ENCODE measurements around the gene C6orf47.

C6orf47 gene

DNA sequence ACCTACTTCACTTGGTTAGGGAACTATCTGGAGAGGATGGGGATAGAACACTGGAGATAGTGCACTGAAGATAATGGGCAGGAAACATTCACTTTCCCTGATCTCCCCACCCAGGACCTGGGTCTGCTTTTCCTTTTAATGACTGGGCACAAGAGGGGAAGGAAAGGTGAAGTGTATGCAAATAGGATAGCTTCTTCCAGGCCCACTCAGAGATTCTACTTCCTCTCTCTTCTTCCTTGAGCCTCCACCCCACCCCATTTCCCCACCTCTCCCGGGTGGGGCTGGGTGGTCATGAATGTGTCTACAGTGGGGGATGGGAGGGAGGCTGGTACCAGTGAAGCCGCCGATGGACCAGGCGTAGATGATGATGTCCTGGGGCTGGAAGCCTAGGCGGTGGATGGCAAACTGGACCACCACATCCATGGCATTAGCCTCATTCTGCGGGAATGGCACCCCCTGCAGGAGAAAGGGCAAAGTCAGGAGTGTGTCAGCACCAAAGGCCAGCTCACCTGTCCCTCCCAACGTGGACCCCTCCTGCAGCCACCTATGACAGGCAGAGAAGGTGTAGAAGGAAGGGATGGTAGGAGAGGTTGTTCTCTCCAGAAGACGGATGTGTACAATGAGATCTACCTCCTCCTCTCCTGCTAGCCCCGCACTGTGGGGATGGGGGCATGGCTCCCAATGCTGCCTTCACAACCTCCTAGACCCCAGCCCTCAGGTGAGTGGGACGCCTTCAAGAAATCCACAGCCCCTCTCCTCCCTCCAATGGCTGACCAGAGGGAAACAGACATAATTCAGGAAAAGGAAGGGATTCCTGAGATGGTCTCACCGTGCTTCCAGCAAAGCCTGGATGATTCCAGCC is 28.9 kb upstream of the C6orf47 start:
- no peak for DNase-seq

GRCh38 chr6:31687860-31688693 is 27.5 kb upstream of the C6orf47 start:
- intact Hi-C loops (cut with DNase I): no loop called here

More for the DNA sequence above, 28.9 kb upstream of the C6orf47 start:
- intact Hi-C loops (cut with DNase I): no loop called here

DNA sequence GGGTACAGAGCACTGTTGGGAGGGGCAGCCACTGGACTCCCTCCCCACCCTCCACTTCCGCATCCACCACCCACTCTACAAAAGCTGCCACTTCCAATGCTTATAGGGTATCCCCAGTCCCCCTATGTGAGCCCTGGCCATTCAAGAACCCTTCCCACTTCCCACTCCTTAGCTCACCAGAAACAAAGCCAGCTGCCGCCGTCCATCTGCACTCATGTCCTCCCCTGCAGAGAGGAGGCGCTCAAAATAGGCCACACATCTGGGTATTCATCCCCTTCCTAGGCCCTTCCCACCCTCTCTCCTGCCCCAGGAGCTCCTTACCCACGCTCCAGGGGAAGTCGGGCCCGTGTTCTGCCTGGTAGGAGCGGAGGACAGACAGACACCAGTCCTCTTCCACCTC is 26.7 kb upstream of the C6orf47 start:
- intact Hi-C loops (cut with DNase I): no loop called here
- DNase-seq: no peak

More at GRCh38 chr6:31687860-31688693, 27.5 kb upstream of the C6orf47 start:
- DNase-seq: no peak

- DNase-seq: no peak
- intact Hi-C loops (cut with DNase I): no loop called here
Observed at GRCh38 chr6:31686483-31686882, 25.9 kb upstream of the C6orf47 start.

GRCh38 chr6:31683591-31683990 is 23.0 kb upstream of the C6orf47 start:
- intact Hi-C loops (cut with DNase I): no loop called here

GRCh38 chr6:31681135-31681671 is 20.6 kb upstream of the C6orf47 start:
- intact Hi-C loops (cut with DNase I): loop anchor here (2.0 kb wide), 1 partner anchor 150 kb away; no protein-coding TSS in a partner anchor
- peak in 23 of 42 donors; percentile 18 to 67 (median 38) for DNase-seq

More at GRCh38 chr6:31683591-31683990, 23.0 kb upstream of the C6orf47 start:
- no peak for DNase-seq

DNA sequence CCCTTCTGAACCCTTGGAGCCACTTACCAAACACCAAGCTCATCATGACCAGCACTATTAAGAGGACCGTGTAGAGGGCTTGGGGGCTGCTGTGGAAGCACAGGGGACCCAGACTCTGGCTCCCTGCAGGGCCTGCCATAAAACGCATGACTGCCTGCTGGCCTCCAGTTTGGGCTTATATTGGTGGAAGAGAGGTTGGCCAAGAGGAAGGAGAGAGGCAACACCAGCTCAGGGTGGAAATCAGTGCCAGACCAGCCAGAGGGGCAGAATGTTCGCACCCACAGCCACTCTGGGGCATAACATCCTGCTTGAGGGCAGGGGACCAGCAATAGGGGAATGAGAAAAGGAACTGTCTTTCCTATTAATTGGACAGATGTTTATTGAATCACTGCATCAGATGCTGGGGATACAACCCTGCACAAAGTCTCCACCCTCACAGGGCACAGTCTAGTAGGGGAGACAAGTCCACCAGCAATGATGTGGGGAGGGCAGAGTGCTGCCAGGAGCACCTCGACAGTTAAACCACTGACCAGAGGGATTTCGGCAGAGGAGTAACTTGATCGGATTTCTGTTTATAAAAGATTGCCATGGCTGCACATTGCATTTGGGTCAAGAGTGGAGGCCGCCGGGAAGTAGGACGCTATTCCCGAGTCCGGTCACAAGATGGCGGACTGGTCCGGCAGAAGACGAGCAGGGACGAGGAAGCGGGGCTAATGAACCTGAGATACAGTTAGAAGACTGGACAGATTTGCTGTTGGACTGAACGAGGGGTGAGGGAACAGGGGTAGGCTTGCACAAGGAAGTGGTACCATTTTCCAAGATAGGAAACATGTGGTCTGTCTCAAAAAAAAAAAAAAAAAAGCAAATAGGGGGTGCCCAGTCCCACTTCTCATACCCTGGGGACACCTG is 19.9 kb upstream of the C6orf47 start, which contains the start of gene LY6G5C:
LY6G5C (minus strand) TSS at position 842 of the 909 bp plus-strand sequence; CDS start at position 148, 694 bp downstream.
- peak; percentile 69 to 93 (median 82) for DNase-seq
- intact Hi-C loops (cut with DNase I): loop anchor here (2.0 kb wide), 1 partner anchor 150 kb away; no protein-coding TSS in a partner anchor

GRCh38 chr6:31677955-31678354 is 17.4 kb upstream of the C6orf47 start:
- intact Hi-C loops (cut with DNase I): no loop called here
- no peak for DNase-seq

GRCh38 chr6:31676904-31677303 is 16.3 kb upstream of the C6orf47 start:
- DNase-seq: no peak
- intact Hi-C loops (cut with DNase I): no loop called here

DNA sequence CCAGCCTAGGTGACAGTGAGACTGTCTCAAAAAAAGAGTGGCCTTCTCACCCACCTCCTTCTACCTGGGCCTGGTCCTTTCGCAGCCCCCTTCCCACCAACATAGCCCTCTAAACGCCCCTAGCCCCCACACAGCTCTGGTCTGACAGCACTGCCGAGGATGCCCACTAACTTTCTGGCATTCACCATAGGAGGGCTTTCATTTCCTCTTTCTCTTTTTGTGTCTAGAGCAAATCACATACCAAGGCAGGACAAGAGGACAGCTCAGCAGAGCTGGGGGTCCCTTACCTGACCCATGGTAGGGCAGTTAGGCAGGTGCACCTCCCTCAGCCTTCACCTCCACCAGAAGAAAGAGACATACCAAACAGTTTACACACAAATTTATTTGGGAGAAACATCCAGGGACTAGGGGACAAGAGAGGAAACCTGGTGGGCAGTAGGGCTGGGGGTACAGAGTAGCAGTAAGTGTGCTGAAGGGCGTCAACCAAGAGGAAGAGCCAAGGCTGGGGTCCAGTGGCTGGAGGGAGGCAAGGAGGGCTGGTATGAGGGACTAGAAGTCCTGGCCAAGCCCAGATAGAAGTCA is 15.8 kb upstream of the C6orf47 start:
- intact Hi-C loops (cut with DNase I): no loop called here
- no peak for DNase-seq

DNA sequence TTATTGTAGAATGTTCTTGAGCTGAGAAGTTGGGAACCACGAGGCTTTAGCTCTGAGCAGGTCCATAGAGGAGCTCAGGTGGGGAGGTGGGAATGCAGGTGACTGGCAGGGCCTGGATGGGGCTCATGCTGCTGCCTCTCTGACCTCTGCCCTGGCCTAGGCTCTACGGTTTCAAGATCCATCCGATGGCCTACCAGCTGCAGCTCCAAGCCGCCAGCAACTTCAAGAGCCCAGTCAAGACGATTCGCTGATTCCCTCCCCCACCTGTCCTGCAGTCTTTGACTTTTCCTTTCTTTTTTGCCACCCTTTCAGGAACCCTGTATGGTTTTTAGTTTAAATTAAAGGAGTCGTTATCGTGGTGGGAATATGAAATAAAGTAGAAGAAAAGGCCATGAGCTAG is 9.1 kb upstream of the C6orf47 start, which contains the start of gene LY6G5B:
LY6G5B (plus strand) TSS at position 301 of the 400 bp plus-strand sequence. CDS start 975 bp downstream, outside the sequence.
- no peak for DNase-seq
- intact Hi-C loops (cut with DNase I): loop anchor here (5.0 kb wide), 1 partner anchor 47 kb away; the partner anchor contains the start of gene PRRC2A

GRCh38 chr6:31666337-31666965 is 5.9 kb upstream of the C6orf47 start:
- intact Hi-C loops (cut with DNase I): loop anchor here (5.0 kb wide), 1 partner anchor 44 kb away; the partner anchor contains the start of gene PRRC2A
- DNase-seq: peak in 1 of 42 donors; percentile 15

DNA sequence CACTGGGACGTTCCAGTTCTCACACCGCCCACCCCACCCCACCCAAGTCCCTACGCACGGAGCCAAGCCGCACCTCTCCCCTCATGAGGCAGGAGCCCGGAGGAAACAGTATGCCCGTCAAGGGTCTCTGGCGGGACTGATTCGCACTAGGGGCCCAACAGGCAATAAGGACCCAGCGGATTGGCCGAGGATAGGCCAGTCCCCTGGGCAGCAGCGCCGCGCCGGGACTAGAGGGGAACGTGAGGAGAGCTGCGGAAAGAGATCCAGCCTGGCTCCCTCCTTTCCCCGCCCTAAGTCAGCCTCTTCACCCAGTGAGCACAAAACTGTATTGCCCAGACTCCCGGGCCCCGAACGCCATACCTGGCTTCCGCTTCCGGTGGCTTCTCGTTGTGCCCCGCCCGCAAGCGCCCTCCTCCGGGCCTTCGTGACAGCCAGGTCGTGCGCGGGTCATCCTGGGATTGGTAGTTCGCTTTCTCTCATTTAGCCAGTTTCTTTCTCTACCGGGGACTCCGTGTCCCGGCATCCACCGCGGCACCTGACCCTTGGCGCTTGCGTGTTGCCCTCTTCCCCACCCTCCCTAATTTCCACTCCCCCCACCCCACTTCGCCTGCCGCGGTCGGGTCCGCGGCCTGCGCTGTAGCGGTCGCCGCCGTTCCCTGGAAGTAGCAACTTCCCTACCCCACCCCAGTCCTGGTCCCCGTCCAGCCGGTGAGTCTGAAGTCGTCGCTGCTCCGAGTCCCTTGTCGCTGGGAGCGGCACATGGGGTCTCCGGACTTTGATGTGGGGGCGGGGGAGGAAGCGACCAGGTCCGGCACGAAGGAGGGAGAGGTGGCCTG is 5.1 kb upstream of the C6orf47 start, which contains the start of gene CSNK2B:
CSNK2B (plus strand) TSS at position 580 of the 836 bp plus-strand sequence. CDS start 752 bp downstream, outside the sequence.
- DNase-seq: peak; percentile 99 to 100 (median 100)
- intact Hi-C loops (cut with DNase I): loop anchor here (1.0 to 5.0 kb wide), 2 partner anchors 13 to 43 kb away; partner anchors contain the start of genes BAG6 and PRRC2A

DNA sequence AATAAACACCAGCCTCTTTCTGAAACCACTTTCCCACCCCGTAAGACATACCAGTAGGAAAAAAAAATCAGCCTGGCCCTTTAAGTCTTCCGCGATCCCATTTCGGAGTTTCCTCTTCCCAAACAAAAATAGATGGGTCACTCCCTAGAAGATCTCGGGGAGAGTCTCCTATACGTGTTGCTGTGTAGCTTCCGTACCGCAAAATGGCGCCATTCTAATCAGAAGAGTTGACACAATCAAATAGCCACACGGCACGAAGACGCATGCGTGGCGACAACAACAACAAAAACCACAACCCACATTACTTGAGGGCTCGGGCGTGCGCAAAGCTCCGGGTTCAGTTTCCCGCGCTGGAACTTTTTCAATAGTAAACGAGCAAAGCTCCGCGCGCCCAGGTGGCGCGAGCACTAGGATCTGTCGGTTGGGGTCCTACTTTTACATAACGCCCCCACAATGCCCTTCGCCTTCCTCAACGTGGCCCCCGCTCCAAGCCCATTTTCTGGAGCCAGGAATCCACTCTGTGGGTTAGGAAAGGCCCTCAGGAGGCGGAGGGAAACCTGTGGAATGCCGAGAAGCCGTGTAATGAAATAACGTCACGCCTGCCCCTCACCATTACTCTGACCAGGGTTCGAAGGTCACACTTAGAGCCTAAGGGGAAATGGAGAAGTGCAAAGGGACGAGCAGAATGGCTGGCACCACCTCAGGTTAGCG is 4.4 kb upstream of the C6orf47 start, which contains the start of gene GPANK1:
GPANK1 (minus strand) TSS at position 208 of the 711 bp plus-strand sequence. CDS start 519 bp downstream, outside the sequence.
- intact Hi-C loops (cut with DNase I): loop anchor here (1.0 to 5.0 kb wide), 2 partner anchors 13 to 43 kb away; partner anchors contain the start of genes BAG6 and PRRC2A
- peak; percentile 80 to 96 (median 90) for DNase-seq

All from head of caudate nucleus (tissue), 42 donors.